Astrocyte (in vitro differentiated cells and primary cell): ENCODE results near the gene DYNC1I1. TPM values are rescaled to one million over a fixed set of nuclear protein-coding genes. Genes with fewer than 3 reads are reported as not detected.

Experiments used
- DNase-seq: peaks from one replicate; pipeline ENCODE4 v3.0.0-alpha.2; 2010; ENCODE audit warnings: low read depth
- FAIRE-seq: peaks from 2 replicates; lab custom pipeline; 2011; peaks lifted over from hg19 to GRCh38; lab: Jason Lieb, UNC
- H2AFZ ChIP-seq: 2 replicates; pipeline ENCODE4 v1.6.0; 2012; ENCODE audit warnings: low read depth, low read length, inconsistent platforms
- H3K27ac ChIP-seq: 2 replicates; pipeline ENCODE4 v1.5.1; 2011; ENCODE audit warnings: low read depth, low read length, inconsistent platforms
- H3K27me3 ChIP-seq: 2 replicates; pipeline ENCODE4 v1.6.0; 2011; ENCODE audit warnings: low read length, inconsistent platforms; ENCODE audit not compliant: insufficient read depth
- H3K36me3 ChIP-seq: 2 replicates; pipeline ENCODE4 v1.5.1; 2011; ENCODE audit warnings: low read length, inconsistent platforms; ENCODE audit not compliant: insufficient read depth
- H3K4me1 ChIP-seq: 2 replicates; pipeline ENCODE4 v1.5.1; 2011; ENCODE audit warnings: low read length, inconsistent platforms; ENCODE audit not compliant: insufficient read depth
- H3K4me2 ChIP-seq: 2 replicates; pipeline ENCODE4 v1.6.0; 2012; ENCODE audit warnings: low read length, inconsistent platforms
- H3K4me3 ChIP-seq: 2 replicates; pipeline ENCODE4 v1.5.1; 2011; ENCODE audit warnings: low read depth, mild to moderate bottlenecking, low read length, inconsistent platforms; ENCODE audit not compliant: insufficient read depth
- H3K79me2 ChIP-seq: 2 replicates; pipeline ENCODE4 v1.6.0; 2012; ENCODE audit warnings: mild to moderate bottlenecking, low read length, inconsistent platforms; ENCODE audit not compliant: insufficient read depth
- H3K9ac ChIP-seq: 2 replicates; pipeline ENCODE4 v1.6.0; 2012; ENCODE audit warnings: mild to moderate bottlenecking, low read length, inconsistent platforms
- H3K9me3 ChIP-seq: 2 replicates; pipeline ENCODE4 v1.5.1; 2012; ENCODE audit warnings: low read depth, mild to moderate bottlenecking, low read length, inconsistent platforms; ENCODE audit not compliant: insufficient read depth
- H4K20me1 ChIP-seq: 2 replicates; pipeline ENCODE4 v1.6.0; 2012; ENCODE audit warnings: low read length, inconsistent platforms; ENCODE audit not compliant: insufficient read depth
- H3K27ac Mint-ChIP-seq: one replicate; pipeline ENCODE4 v1.8.0; 2021; ENCODE audit warnings: mild to moderate bottlenecking, mixed read lengths; ENCODE audit not compliant: unreplicated experiment
- H3K27me3 Mint-ChIP-seq: one replicate; pipeline ENCODE4 v1.8.0; 2021; ENCODE audit warnings: low read depth, mixed read lengths; ENCODE audit not compliant: unreplicated experiment
- H3K36me3 Mint-ChIP-seq: one replicate; pipeline ENCODE4 v1.8.0; 2021; ENCODE audit warnings: low read depth, mixed read lengths; ENCODE audit not compliant: unreplicated experiment
- H3K4me1 Mint-ChIP-seq: one replicate; pipeline ENCODE4 v1.8.0; 2021; ENCODE audit warnings: low read depth, mixed read lengths; ENCODE audit not compliant: unreplicated experiment
- H3K4me3 Mint-ChIP-seq: one replicate; pipeline ENCODE4 v1.8.0; 2021; ENCODE audit warnings: mild to moderate bottlenecking, moderate library complexity, mixed read lengths; ENCODE audit not compliant: unreplicated experiment
- H3K9me3 Mint-ChIP-seq: one replicate; pipeline ENCODE4 v1.8.0; 2021; ENCODE audit warnings: mild to moderate bottlenecking, mixed read lengths; ENCODE audit not compliant: unreplicated experiment
- EZH2 ChIP-seq: IDR thresholded peaks from 2 replicates; pipeline ENCODE4 v1.6.1; 2012; ENCODE audit warnings: mild to moderate bottlenecking, low read length, inconsistent platforms; ENCODE audit not compliant: insufficient read depth
- total RNA-seq: library from RNA; stranded (reverse); gene quantifications from 2 replicates; pipeline ENCODE4 v1.2.1, GENCODE V29; 2021
- TF ChIP-seq, protein P1 (sequence below): IDR thresholded peaks from 2 replicates; pipeline ENCODE4 v1.5.1; 2011; ENCODE audit warnings: low read depth, mild to moderate bottlenecking, inconsistent platforms, low read length, moderate library complexity; ENCODE audit not compliant: insufficient read depth

DYNC1I1 gene
- total RNA-seq, 1 donor from 2014 or later: 3.2 TPM

DNA sequence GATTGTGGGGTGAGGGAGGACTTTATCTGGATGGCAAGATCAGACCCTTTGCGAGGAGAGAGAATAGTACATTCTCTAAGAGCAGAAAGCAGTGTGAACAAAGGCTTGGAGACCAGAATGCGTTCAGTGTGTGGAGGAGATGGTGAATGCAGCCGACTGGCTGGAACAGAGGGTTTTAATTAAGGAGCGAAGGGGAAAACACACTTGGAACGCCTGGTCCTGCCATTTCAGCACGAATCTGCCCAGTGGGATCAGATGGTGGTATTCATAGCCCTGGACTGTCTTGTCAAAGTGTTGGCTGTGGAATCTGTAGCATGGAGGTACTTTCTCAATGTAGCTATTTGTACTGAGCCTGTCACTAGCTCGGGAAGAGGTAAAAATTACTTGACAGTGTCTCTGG, 288.7 kb downstream of the DYNC1I1 start:
- DNase-seq: no peak
- H3K4me1 ChIP-seq: no peaks in the 10 kb centered on the region
- no peaks in the 10 kb centered on the region for H3K36me3 ChIP-seq
- H3K79me2 ChIP-seq: no peaks in the 10 kb centered on the region
- peaks cover 1% of the 10 kb centered on the region for H3K4me1 Mint-ChIP-seq
- H3K4me2 ChIP-seq: no peak overlapping the region
- H3K9me3 Mint-ChIP-seq: peaks cover 14% of the 10 kb centered on the region
- H4K20me1 ChIP-seq: no peaks in the 10 kb centered on the region
- H3K27me3 Mint-ChIP-seq: peaks cover 18% of the 10 kb centered on the region
- no peak overlapping the region for H3K27ac Mint-ChIP-seq
- no peak overlapping the region for H2AFZ ChIP-seq
- H3K27ac ChIP-seq: no peak overlapping the region
- peaks cover 3% of the 10 kb centered on the region for H3K27me3 ChIP-seq
- no peak for FAIRE-seq
- no peak overlapping the region for H3K4me3 ChIP-seq
- no peaks in the 10 kb centered on the region for H3K9me3 ChIP-seq
- H3K36me3 Mint-ChIP-seq: peaks cover 5% of the 10 kb centered on the region
- TF ChIP-seq, protein P1, sequence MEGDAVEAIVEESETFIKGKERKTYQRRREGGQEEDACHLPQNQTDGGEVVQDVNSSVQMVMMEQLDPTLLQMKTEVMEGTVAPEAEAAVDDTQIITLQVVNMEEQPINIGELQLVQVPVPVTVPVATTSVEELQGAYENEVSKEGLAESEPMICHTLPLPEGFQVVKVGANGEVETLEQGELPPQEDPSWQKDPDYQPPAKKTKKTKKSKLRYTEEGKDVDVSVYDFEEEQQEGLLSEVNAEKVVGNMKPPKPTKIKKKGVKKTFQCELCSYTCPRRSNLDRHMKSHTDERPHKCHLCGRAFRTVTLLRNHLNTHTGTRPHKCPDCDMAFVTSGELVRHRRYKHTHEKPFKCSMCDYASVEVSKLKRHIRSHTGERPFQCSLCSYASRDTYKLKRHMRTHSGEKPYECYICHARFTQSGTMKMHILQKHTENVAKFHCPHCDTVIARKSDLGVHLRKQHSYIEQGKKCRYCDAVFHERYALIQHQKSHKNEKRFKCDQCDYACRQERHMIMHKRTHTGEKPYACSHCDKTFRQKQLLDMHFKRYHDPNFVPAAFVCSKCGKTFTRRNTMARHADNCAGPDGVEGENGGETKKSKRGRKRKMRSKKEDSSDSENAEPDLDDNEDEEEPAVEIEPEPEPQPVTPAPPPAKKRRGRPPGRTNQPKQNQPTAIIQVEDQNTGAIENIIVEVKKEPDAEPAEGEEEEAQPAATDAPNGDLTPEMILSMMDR: no peak
- no peak for TF ChIP-seq EZH2
- H3K4me3 Mint-ChIP-seq: no peak overlapping the region
- no peak overlapping the region for H3K9ac ChIP-seq

DNA sequence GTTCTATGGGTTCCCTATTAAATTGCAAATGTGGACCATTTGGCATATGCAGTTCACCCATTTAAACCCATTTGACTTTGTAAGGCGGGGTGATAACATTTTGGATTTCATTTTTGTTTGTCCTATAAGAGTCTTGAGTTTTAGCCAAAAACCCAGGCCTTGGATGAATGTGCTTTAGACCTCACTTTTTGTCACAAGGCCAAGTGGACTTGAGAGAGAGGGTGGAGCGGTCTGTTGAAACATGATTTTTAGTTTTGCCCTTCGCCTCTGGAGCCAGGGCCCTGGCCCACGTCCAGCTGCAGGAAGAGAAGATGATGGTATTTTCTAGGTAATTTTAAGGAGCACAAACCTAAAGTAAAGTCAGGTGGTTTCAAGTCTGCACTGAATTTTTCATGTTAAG, 289.5 kb downstream of the DYNC1I1 start:
- Histone ChIP-seq H3K27ac (no peak overlapping the region), H3K4me3 (no peak overlapping the region), H3K9me3 (no peaks in the 10 kb centered on the region), H3K4me1 (no peaks in the 10 kb centered on the region), H2AFZ (no peak overlapping the region), H3K9ac (no peak overlapping the region), H3K36me3 (no peaks in the 10 kb centered on the region), H3K4me2 (no peak overlapping the region), H3K27me3 (peaks cover 3% of the 10 kb centered on the region), H3K79me2 (no peaks in the 10 kb centered on the region), H4K20me1 (no peaks in the 10 kb centered on the region)
- Mint-ChIP-seq H3K4me1 (peaks cover 4% of the 10 kb centered on the region), H3K9me3 (peaks cover 14% of the 10 kb centered on the region), H3K36me3 (peaks cover 5% of the 10 kb centered on the region), H3K27me3 (peaks cover 18% of the 10 kb centered on the region), H3K27ac (no peak overlapping the region), H3K4me3 (no peak overlapping the region)
- TF ChIP-seq EZH2: no peak
- TF ChIP-seq, protein P1: no peak
- DNase-seq: no peak
- no peak for FAIRE-seq

DNA sequence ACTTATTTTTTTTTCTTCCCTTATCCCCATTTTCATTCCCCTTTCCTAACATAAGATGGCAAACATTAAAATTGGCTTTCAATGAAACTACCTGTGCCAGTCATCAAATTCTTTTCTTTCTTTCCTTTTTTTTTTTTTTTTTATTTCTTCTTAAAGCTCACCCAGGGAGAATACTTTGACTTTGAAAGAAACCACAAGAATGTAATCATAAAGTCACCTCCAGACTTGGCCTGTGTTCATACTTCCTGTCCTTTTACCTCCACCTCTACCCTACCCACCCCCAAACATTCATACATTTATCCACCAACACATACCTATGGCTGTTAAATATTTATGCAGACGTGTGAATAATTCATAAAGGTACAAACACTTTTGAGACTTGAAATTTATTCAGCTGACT, 295.0 kb downstream of the DYNC1I1 start:
- Mint-ChIP-seq H3K4me3 (no peak overlapping the region), H3K36me3 (no peaks in the 10 kb centered on the region), H3K4me1 (peaks cover 15% of the 10 kb centered on the region), H3K27ac (no peak overlapping the region), H3K27me3 (peaks cover 15% of the 10 kb centered on the region), H3K9me3 (no peaks in the 10 kb centered on the region)
- no peak overlapping the region for H2AFZ ChIP-seq
- no peak overlapping the region for H3K9ac ChIP-seq
- DNase-seq (no peak), FAIRE-seq (no peak)
- TF ChIP-seq, protein P1: no peak
- TF ChIP-seq EZH2: no peak
- H3K4me2 ChIP-seq: no peak overlapping the region
- no peaks in the 10 kb centered on the region for H3K27me3 ChIP-seq
- no peak overlapping the region for H3K27ac ChIP-seq
- H3K79me2 ChIP-seq: no peaks in the 10 kb centered on the region
- no peaks in the 10 kb centered on the region for H3K36me3 ChIP-seq
- no peak overlapping the region for H3K4me3 ChIP-seq
- no peaks in the 10 kb centered on the region for H4K20me1 ChIP-seq
- no peaks in the 10 kb centered on the region for H3K9me3 ChIP-seq
- no peaks in the 10 kb centered on the region for H3K4me1 ChIP-seq
